Kidney (tissue), 14 donors: ENCODE results near the gene ANXA1. TPM values are rescaled to one million over a fixed set of nuclear protein-coding genes. Genes with fewer than 3 reads are reported as not detected.

Experiments
- DNase-seq, 5 donors: peaks; one replicate each; pipeline ENCODE4 v3.0.0-alpha.2; 2013 to 2020
- FAIRE-seq: peaks from 2 replicates; lab custom pipeline; 2012; peaks lifted over from hg19 to GRCh38; lab: Jason Lieb, UNC
- H3K27ac ChIP-seq, 2 donors: one replicate each; pipeline ENCODE4 v1.7.0; 2013; ENCODE audit warnings: low read depth in 2 of 2, low read length in 2 of 2, inconsistent platforms in 1 of 2
- H3K27me3 ChIP-seq: one replicate; pipeline ENCODE4 v1.7.1; 2013; ENCODE audit warnings: low read length, inconsistent platforms; ENCODE audit not compliant: control insufficient read depth, insufficient read depth
- H3K36me3 ChIP-seq, 3 donors: one replicate each; pipeline versions ENCODE4 v1.7.0 to v1.7.1; 2013; ENCODE audit warnings: low read length in 3 of 3, control low read depth in 1 of 3, inconsistent platforms in 1 of 3; ENCODE audit not compliant: insufficient read depth in 3 of 3, control insufficient read depth in 2 of 3
- H3K4me1 ChIP-seq, 3 donors: one replicate each; pipeline versions ENCODE4 v1.7.0 to v1.7.1; 2013; ENCODE audit warnings: low read length in 3 of 3, inconsistent platforms in 1 of 3, low read depth in 1 of 3; ENCODE audit not compliant: control insufficient read depth in 2 of 3, insufficient read depth in 2 of 3
- H3K4me3 ChIP-seq, 3 donors: one replicate each; pipeline versions ENCODE4 v1.7.0 to v1.8.1; 2013; ENCODE audit warnings: low read length in 3 of 3, control low read depth in 1 of 3, inconsistent platforms in 1 of 3
- H3K9ac ChIP-seq, 3 donors: one replicate each; pipeline versions ENCODE4 v1.7.0 to v1.7.1; 2013; ENCODE audit warnings: low read length in 3 of 3, control low read depth in 1 of 3, inconsistent platforms in 1 of 3
- H3K9me3 ChIP-seq, 3 donors: one replicate each; pipeline versions ENCODE4 v1.7.0 to v1.7.1; 2013; ENCODE audit warnings: low read length in 3 of 3, control low read depth in 1 of 3, inconsistent platforms in 1 of 3; ENCODE audit not compliant: control insufficient read depth in 2 of 3, insufficient read depth in 1 of 3
- intact Hi-C: fragments of 100-400 bp; cut with DNase I; formaldehyde crosslinking; loops from one replicate; pipeline ENCODE4 v1.11.1; 2022
- polyA plus RNA-seq: library from polyadenylated mRNA; stranded (reverse); fragments of 350-450 nt; fragmentation: Illumina TruSeq; extraction: RNeasy Lipid Tissue Mini Kit (QIAGEN cat#74804); gene quantifications from one replicate; pipeline ENCODE4 v1.2.3, GENCODE V29; 2014; ENCODE audit warnings: low read depth, low replicate concordance; ENCODE audit not compliant: insufficient read depth
- total RNA-seq: library from RNA; stranded (reverse); fragmentation: NEBNext Ultra II Directional; extraction: Animal tissue kit (Norgen Biotek cat#: 25700); gene quantifications from one replicate; pipeline ENCODE4 v1.2.1, GENCODE V29; 2021
- TF ChIP-seq, protein P1 (sequence below): IDR thresholded peaks from 3 replicates; pipeline ENCODE4 v1.5.1; 2012; ENCODE audit warnings: mild to moderate bottlenecking, moderate library complexity, borderline replicate concordance; ENCODE audit not compliant: insufficient read depth; ENCODE audit errors: extremely low read depth
- donor health status: control.
- donor health status: control.
- donor health status: control.
- donor health status: control.
- donor health status: control.
- donor health status: DM: yes; HTN: yes; CAD: no.
- donor health status: Normal renal cell carcinoma (clear cell type).

ANXA1 gene
- total and polyA plus RNA-seq, 2 donors from 2014 or later: 65.2 to 250 TPM

DNA sequence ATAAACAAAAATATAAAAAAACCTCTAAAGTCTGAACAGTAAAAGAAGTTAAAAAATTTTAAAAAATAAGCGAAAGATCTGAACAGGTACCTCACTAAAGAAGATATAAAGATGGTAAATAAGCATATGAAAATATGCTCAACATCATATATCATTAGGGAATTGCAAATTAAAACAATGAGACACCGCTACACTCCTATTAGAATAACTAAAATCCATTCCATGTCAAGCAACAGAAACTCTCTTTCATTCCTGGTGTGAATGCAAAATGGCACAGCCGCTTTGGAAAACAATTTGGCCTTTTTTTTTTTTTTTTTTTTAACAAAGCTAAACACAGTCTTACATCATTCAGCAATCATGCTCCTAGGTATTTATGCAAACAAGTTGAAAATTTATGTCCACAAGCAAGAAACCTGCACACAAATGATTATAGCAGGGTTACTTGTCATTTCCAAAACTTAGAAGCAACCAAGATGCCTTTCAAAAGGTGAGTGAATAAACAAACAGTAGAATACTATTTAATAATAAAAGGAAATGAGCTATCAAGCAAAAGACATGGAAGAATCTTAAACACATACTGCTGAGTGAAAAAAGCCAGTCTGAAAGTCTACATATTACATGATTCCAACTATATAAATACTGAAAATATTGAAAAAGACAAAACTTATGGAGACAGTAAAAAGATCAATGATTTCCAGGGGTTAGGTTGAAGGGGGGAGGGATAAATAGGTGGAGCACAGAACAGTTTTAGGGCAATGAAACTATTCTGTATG is 22.1 kb downstream of the ANXA1 start:
- no peaks in the 10 kb centered on the region for H3K4me1 ChIP-seq
- H3K9me3 ChIP-seq: no peaks in the 10 kb centered on the region
- H3K9ac ChIP-seq: no peak overlapping the region
- no peak overlapping the region for H3K27ac ChIP-seq
- DNase-seq (no peak), FAIRE-seq (peak; percentile 64)
- TF ChIP-seq, protein P1, sequence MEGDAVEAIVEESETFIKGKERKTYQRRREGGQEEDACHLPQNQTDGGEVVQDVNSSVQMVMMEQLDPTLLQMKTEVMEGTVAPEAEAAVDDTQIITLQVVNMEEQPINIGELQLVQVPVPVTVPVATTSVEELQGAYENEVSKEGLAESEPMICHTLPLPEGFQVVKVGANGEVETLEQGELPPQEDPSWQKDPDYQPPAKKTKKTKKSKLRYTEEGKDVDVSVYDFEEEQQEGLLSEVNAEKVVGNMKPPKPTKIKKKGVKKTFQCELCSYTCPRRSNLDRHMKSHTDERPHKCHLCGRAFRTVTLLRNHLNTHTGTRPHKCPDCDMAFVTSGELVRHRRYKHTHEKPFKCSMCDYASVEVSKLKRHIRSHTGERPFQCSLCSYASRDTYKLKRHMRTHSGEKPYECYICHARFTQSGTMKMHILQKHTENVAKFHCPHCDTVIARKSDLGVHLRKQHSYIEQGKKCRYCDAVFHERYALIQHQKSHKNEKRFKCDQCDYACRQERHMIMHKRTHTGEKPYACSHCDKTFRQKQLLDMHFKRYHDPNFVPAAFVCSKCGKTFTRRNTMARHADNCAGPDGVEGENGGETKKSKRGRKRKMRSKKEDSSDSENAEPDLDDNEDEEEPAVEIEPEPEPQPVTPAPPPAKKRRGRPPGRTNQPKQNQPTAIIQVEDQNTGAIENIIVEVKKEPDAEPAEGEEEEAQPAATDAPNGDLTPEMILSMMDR: no peak
- intact Hi-C loops: no loop called here
- H3K4me3 ChIP-seq: no peak overlapping the region
- H3K36me3 ChIP-seq: no peaks in the 10 kb centered on the region
- no peaks in the 10 kb centered on the region for H3K27me3 ChIP-seq

DNA sequence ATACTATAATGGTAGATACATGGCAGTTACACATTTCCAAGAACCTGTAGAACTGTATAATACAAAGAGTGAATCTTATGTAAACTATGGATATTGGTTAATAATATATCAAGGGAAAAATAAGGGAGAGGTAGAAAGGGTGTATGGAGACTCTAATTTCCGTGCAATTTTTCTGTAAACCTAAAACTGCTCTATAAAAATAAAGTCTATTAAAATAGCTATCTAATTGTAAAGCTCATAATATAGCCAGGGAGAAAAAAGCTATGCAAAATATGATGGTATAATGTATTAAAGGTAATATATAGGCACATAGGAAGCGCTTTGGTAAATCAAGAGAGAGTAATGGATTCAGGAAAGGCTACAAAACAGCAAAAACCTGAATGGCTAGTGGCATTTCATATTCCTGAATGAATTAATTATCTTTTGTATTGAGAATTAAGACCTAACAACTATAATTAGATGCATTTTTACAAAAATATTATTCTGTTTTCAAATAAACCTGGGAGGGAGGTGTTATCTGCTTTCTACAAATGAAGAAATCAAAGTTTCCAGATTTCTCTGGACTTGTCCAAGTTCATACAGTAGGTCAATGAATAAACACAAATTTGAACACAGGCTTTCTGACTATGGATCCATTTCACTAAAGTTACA is 22.8 kb downstream of the ANXA1 start:
- Histone ChIP-seq H3K36me3 (no peaks in the 10 kb centered on the region), H3K27ac (no peak overlapping the region), H3K4me3 (no peak overlapping the region), H3K4me1 (no peaks in the 10 kb centered on the region), H3K27me3 (no peaks in the 10 kb centered on the region), H3K9me3 (no peaks in the 10 kb centered on the region), H3K9ac (no peak overlapping the region)
- DNase-seq: no peak
- TF ChIP-seq, protein P1: no peak
- intact Hi-C loops: no loop called here
- FAIRE-seq: no peak

DNA sequence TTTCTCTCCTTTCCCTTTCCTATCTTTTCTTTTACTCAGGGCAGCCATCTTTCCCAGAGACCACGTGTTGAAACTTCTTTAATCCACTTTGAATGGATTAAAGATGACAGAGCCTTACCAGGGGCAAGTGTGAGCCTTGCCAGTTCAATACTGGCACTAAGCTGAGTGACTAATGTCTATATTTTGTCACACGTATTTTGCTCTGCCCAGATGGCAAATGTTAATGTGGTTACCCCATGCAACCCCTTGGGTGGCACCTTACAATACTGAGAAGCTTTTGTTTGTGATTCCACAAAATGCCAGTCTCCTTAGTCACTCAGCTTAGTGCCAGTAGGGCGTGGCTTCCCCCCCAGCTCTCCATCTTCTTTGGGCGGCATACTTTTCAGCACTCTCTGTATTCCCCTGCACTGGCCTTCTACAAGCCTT is 24.8 kb downstream of the ANXA1 start:
- no peak for FAIRE-seq
- intact Hi-C loops: no loop called here
- TF ChIP-seq, protein P1: no peak

More for the DNA sequence above, 24.8 kb downstream of the ANXA1 start:
- no peaks in the 10 kb centered on the region for H3K36me3 ChIP-seq
- no peak overlapping the region for H3K9ac ChIP-seq
- H3K9me3 ChIP-seq: no peaks in the 10 kb centered on the region
- H3K4me1 ChIP-seq: peaks cover 0 to 4% (median 0%) of the 10 kb centered on the region in 3 donors
- H3K4me3 ChIP-seq: no peak overlapping the region
- no peaks in the 10 kb centered on the region for H3K27me3 ChIP-seq
- peak in 1 of 5 donors; percentile 68 for DNase-seq
- H3K27ac ChIP-seq: no peak overlapping the region
